LoVo (cell line): ENCODE measurements around the gene SPNS1.

ENCODE experiments used
- DNase-seq: peaks from one replicate; pipeline ENCODE4 v3.0.0-alpha.2; 2016; ENCODE audit warnings: low spot score

SPNS1 gene

GRCh38 chr16:29029168-29029994 is 54.8 kb downstream of the SPNS1 start:
- DNase-seq, result no peak

- no peak for DNase-seq
Measured at GRCh38 chr16:29030086-29030840, 55.7 kb downstream of the SPNS1 start.
